GM12874 (cell line): ENCODE results near the gene PLEKHA5.

ENCODE experiments used
- CTCF ChIP-seq: IDR thresholded peaks from 2 replicates; pipeline ENCODE4 v1.5.1; 2011; ENCODE audit warnings: low read depth, mild to moderate bottlenecking, control low read depth, low read length, moderate library complexity; ENCODE audit not compliant: insufficient read depth

Gene PLEKHA5

GRCh38 chr12:19168644-19169043, 39.1 kb downstream of the PLEKHA5 start:
- TF ChIP-seq CTCF, result no peak

GRCh38 chr12:19169222-19169621, 39.7 kb downstream of the PLEKHA5 start:
- no peak for TF ChIP-seq CTCF

GRCh38 chr12:19171731-19172130, 42.2 kb downstream of the PLEKHA5 start:
- no peak for TF ChIP-seq CTCF

- no peak for TF ChIP-seq CTCF
These were observed 48.2 kb downstream of the PLEKHA5 start for GRCh38 chr12:19177754-19178153.

- no peak for TF ChIP-seq CTCF
These were observed 50.5 kb downstream of the PLEKHA5 start for GRCh38 chr12:19179986-19180385.

GRCh38 chr12:19181666-19182426, 52.3 kb downstream of the PLEKHA5 start:
- TF ChIP-seq CTCF, result no peak

GRCh38 chr12:19183121-19183838, 53.7 kb downstream of the PLEKHA5 start:
- no peak for TF ChIP-seq CTCF
